ENCODE data around the gene NPBWR2.

NPBWR2 gene

GRCh38 chr20:64106981-64107735 lies at the start of gene NPBWR2:
NPBWR2 (minus strand) TSS chr20:64107565; CDS start chr20:64106831, 734 bp downstream.
- no CpG with 5 or more reads among the region's 22 CpGs for WGBS (ENCODE audit: insufficient coverage, insufficient read length)
- no peak for DNase-seq (ENCODE audit: low read depth, low spot score)
- Histone ChIP-seq H3K9me3 (ENCODE audit: control insufficient read depth, insufficient read depth, low read length) (no peaks in the 10 kb centered on the region), H3K4me1 (ENCODE audit: control insufficient read depth, insufficient read depth, low read length) (peaks cover 2% of the 10 kb centered on the region; the same call in 1 of the 2 replicates), H3K4me3 (ENCODE audit: low read length) (no peak within 1 kb of the TSS), H3K36me3 (ENCODE audit: control insufficient read depth, insufficient read depth, low read length) (no peaks in the 10 kb centered on the region), H3K27me3 (ENCODE audit: control insufficient read depth, insufficient read depth, low read length) (no peaks in the 10 kb centered on the region; the same call in 1 of the 2 replicates), H3K27ac (ENCODE audit: low read length) (no peak within 1 kb of the TSS)

GRCh38 chr20:64156136-64156885 lies 48.9 kb upstream of the NPBWR2 start:
- H3K9me3 ChIP-seq (ENCODE audit: control insufficient read depth, insufficient read depth, low read length) = no peaks in the 10 kb centered on the region
- H3K4me3 ChIP-seq (ENCODE audit: low read length) = no peak overlapping the region
- H3K27ac ChIP-seq (ENCODE audit: low read length) = no peak overlapping the region
- H3K36me3 ChIP-seq (ENCODE audit: control insufficient read depth, insufficient read depth, low read length) = no peaks in the 10 kb centered on the region
- WGBS (ENCODE audit: insufficient coverage, insufficient read length) = no CpG with 5 or more reads among the region's 9 CpGs
- no peaks in the 10 kb centered on the region; the same call in 1 of the 2 replicates for H3K27me3 ChIP-seq (ENCODE audit: control insufficient read depth, insufficient read depth, low read length)
- H3K4me1 ChIP-seq (ENCODE audit: control insufficient read depth, insufficient read depth, low read length) = peaks cover 16% of the 10 kb centered on the region
- no peak for DNase-seq (ENCODE audit: low read depth, low spot score)

- no CpG with 5 or more reads among the region's 22 CpGs for WGBS (ENCODE audit: insufficient coverage, insufficient read length)
- peaks cover 11% of the 10 kb centered on the region for H3K4me1 ChIP-seq (ENCODE audit: control insufficient read depth, insufficient read depth, low read length)
- DNase-seq (ENCODE audit: low read depth, low spot score) = no peak
- no peaks in the 10 kb centered on the region for H3K36me3 ChIP-seq (ENCODE audit: control insufficient read depth, insufficient read depth, low read length)
- no peak overlapping the region for H3K27ac ChIP-seq (ENCODE audit: low read length)
- no peaks in the 10 kb centered on the region for H3K27me3 ChIP-seq (ENCODE audit: control insufficient read depth, insufficient read depth, low read length)
- no peaks in the 10 kb centered on the region for H3K9me3 ChIP-seq (ENCODE audit: control insufficient read depth, insufficient read depth, low read length)
- no peak overlapping the region for H3K4me3 ChIP-seq (ENCODE audit: low read length)
These were observed 48.1 kb upstream of the NPBWR2 start for GRCh38 chr20:64155258-64156135.

- H3K27me3 ChIP-seq (ENCODE audit: control insufficient read depth, insufficient read depth, low read length) = no peaks in the 10 kb centered on the region
- H3K27ac ChIP-seq (ENCODE audit: low read length) = no peak overlapping the region
- H3K4me1 ChIP-seq (ENCODE audit: control insufficient read depth, insufficient read depth, low read length) = peaks cover 6% of the 10 kb centered on the region
- no peak overlapping the region for H3K4me3 ChIP-seq (ENCODE audit: low read length)
- no peaks in the 10 kb centered on the region for H3K9me3 ChIP-seq (ENCODE audit: control insufficient read depth, insufficient read depth, low read length)
- no peaks in the 10 kb centered on the region for H3K36me3 ChIP-seq (ENCODE audit: control insufficient read depth, insufficient read depth, low read length)
- DNase-seq (ENCODE audit: low read depth, low spot score) = no peak
- WGBS (ENCODE audit: insufficient coverage, insufficient read length) = no CpG with 5 or more reads among the region's 9 CpGs
These were observed 47.4 kb upstream of the NPBWR2 start for GRCh38 chr20:64154590-64155257.

- Histone ChIP-seq H3K27ac (ENCODE audit: low read length) (no peak overlapping the region), H3K4me3 (ENCODE audit: low read length) (no peak overlapping the region), H3K27me3 (ENCODE audit: control insufficient read depth, insufficient read depth, low read length) (no peaks in the 10 kb centered on the region), H3K9me3 (ENCODE audit: control insufficient read depth, insufficient read depth, low read length) (no peaks in the 10 kb centered on the region), H3K36me3 (ENCODE audit: control insufficient read depth, insufficient read depth, low read length) (no peaks in the 10 kb centered on the region), H3K4me1 (ENCODE audit: control insufficient read depth, insufficient read depth, low read length) (peaks cover 4% of the 10 kb centered on the region; the same call in 1 of the 2 replicates)
- no peak for DNase-seq (ENCODE audit: low read depth, low spot score)
- WGBS (ENCODE audit: insufficient coverage, insufficient read length) = no CpG with 5 or more reads among the region's 20 CpGs
These were observed 46.7 kb upstream of the NPBWR2 start for GRCh38 chr20:64153861-64154589.

DNA sequence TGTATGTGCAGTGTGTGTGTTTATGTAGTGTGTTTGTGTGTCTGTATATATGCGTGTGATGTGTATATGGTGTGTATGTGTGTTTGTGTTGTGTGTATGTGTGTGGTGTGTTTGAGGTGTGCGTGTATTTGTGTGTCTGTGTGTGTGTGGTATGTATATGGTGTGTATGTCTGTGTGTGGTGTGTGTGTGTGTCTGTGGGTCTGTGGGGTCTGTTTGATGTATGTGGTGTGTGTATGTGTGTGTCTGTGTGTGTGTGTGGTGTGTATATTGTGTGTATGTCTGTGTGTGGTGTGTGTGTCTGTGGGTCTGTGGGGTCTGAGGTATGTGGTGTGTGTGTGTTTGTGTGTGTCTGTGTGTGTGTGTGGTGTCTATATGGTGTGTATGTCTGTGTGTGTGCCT lies 46.0 kb upstream of the NPBWR2 start:
- Histone ChIP-seq H3K27ac (ENCODE audit: low read length) (no peak overlapping the region), H3K9me3 (ENCODE audit: control insufficient read depth, insufficient read depth, low read length) (no peaks in the 10 kb centered on the region), H3K36me3 (ENCODE audit: control insufficient read depth, insufficient read depth, low read length) (no peaks in the 10 kb centered on the region), H3K4me3 (ENCODE audit: low read length) (no peak overlapping the region), H3K27me3 (ENCODE audit: control insufficient read depth, insufficient read depth, low read length) (no peaks in the 10 kb centered on the region), H3K4me1 (ENCODE audit: control insufficient read depth, insufficient read depth, low read length) (peaks cover 4% of the 10 kb centered on the region; the same call in 1 of the 2 replicates)
- 100% methylated on average over 2 of the region's 2 CpGs for WGBS (ENCODE audit: insufficient coverage, insufficient read length)
- no peak for DNase-seq (ENCODE audit: low read depth, low spot score)

- H3K27ac ChIP-seq (ENCODE audit: low read length) = no peak overlapping the region
- H3K27me3 ChIP-seq (ENCODE audit: control insufficient read depth, insufficient read depth, low read length) = no peaks in the 10 kb centered on the region
- H3K36me3 ChIP-seq (ENCODE audit: control insufficient read depth, insufficient read depth, low read length) = no peaks in the 10 kb centered on the region
- no peak overlapping the region for H3K4me3 ChIP-seq (ENCODE audit: low read length)
- no peaks in the 10 kb centered on the region for H3K9me3 ChIP-seq (ENCODE audit: control insufficient read depth, insufficient read depth, low read length)
- H3K4me1 ChIP-seq (ENCODE audit: control insufficient read depth, insufficient read depth, low read length) = peaks cover 4% of the 10 kb centered on the region; the same call in 1 of the 2 replicates
- no peak for DNase-seq (ENCODE audit: low read depth, low spot score)
- WGBS (ENCODE audit: insufficient coverage, insufficient read length) = no CpG with 5 or more reads among the region's 9 CpGs
These were observed 45.5 kb upstream of the NPBWR2 start for GRCh38 chr20:64152906-64153305.

- H3K27ac ChIP-seq (ENCODE audit: low read length) = no peak overlapping the region
- no peaks in the 10 kb centered on the region for H3K36me3 ChIP-seq (ENCODE audit: control insufficient read depth, insufficient read depth, low read length)
- H3K4me3 ChIP-seq (ENCODE audit: low read length) = no peak overlapping the region
- no CpG with 5 or more reads among the region's 24 CpGs for WGBS (ENCODE audit: insufficient coverage, insufficient read length)
- no peaks in the 10 kb centered on the region for H3K27me3 ChIP-seq (ENCODE audit: control insufficient read depth, insufficient read depth, low read length)
- H3K4me1 ChIP-seq (ENCODE audit: control insufficient read depth, insufficient read depth, low read length) = peaks cover 4% of the 10 kb centered on the region; the same call in 1 of the 2 replicates
- H3K9me3 ChIP-seq (ENCODE audit: control insufficient read depth, insufficient read depth, low read length) = no peaks in the 10 kb centered on the region
- no peak for DNase-seq (ENCODE audit: low read depth, low spot score)
These were observed 44.5 kb upstream of the NPBWR2 start for GRCh38 chr20:64151633-64152530.

Measured in iPS DF 6.9 (cell line).